ENCODE data around the gene TREH. TPM values are rescaled to one million over a fixed set of nuclear protein-coding genes. Genes with fewer than 3 reads are reported as not detected.

Gene TREH
- total RNA-seq, 2 donors from 2014 or later: not detected

DNA sequence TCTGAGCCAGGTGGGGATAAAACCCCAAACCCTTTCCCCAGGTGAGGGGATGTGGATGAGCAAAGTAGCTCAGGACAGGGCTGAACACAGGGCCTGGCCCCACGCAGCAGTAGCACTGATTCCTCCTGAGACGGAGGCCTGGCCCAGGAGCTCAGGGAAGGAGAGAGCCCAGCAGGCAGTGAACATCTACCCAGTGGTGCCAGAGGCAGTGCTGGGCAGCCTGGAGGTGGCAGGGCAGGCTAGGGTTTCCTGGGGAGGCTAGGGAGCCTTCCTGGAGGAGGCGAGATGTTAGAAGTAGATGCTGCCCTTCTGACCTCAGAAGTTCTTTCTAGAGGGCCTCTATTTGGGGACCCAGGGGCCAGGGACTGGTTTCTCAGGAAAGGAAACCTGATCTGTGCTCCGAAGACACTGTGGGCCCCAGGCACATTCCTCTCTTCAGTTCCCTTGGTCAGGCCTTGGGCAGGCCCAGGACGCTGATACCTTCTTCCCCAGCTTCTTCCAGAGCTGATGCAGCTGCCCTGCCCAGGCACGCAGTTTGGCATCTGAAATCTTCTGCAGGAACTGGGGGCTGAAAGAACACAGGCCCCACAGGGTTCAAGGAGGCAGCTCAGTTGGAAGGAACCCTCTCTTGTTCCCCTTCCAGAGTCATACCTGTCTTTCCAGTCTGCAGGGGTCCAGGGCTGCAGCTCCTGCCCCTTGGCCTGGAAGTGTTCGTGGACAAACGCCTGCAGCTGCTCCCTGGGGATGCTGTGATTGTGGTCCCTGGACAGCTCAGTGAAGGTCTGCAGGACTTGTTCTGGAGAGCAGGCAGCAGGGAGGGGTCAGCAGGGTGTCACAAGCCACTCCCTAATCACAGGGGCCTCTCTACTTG lies 16.8 kb downstream of the TREH start:
- Mint-ChIP-seq H3K4me3 (no peak overlapping the region), H3K9me3 (no peaks in the 10 kb centered on the region), H3K36me3 (ENCODE audit: low read depth) (no peaks in the 10 kb centered on the region), H3K27me3 (no peaks in the 10 kb centered on the region), H3K27ac (no peak overlapping the region), H3K4me1 (no peaks in the 10 kb centered on the region)
- ATAC-seq (replicated peaks): no peak

DNA sequence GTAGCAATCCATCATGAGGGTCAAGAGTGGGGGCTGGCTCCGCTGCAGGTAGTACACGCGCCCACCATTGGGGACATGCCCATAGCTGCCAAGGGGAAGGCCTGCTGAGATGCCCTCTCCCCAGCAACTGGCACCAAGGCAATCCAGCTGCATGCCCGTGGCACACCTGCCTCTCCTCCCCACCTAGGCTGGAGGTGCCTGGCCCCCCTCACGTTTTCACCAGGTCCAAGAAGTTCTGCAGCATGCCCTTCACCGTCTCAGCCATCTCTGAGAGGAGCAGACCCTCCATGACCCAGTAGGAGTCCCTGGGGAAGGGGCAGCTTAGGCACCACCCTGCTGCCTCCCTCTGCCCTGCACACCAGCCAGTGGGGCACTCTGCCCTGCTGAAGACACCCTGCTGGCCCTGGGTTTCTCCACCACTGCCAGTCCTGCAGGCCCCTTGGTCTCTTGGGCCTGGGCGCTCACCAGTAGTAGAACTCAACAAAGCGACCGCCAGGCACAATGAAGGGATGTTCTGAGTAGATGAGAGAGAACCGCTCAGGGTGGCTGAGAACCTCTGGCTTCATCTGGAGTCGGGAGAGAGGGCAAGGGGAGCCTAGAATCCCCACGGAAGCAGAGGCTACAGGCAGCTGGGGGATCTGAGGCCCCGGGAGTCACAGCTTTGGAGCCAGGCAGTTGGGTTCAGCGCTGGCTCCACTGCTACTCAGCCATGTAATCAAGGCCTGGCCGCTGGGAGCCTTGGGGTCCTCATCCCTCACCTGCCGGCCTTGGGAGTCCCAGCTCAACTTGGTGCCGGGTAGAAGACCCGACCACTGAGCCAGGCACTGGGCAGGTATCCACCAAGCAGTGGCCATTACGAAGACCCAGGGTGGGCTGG lies 17.8 kb downstream of the TREH start:
- Mint-ChIP-seq H3K27me3 (no peaks in the 10 kb centered on the region), H3K4me1 (no peaks in the 10 kb centered on the region), H3K9me3 (no peaks in the 10 kb centered on the region), H3K27ac (no peak overlapping the region), H3K36me3 (ENCODE audit: low read depth) (no peaks in the 10 kb centered on the region), H3K4me3 (no peak overlapping the region)
- no peak for ATAC-seq (replicated peaks)

DNA sequence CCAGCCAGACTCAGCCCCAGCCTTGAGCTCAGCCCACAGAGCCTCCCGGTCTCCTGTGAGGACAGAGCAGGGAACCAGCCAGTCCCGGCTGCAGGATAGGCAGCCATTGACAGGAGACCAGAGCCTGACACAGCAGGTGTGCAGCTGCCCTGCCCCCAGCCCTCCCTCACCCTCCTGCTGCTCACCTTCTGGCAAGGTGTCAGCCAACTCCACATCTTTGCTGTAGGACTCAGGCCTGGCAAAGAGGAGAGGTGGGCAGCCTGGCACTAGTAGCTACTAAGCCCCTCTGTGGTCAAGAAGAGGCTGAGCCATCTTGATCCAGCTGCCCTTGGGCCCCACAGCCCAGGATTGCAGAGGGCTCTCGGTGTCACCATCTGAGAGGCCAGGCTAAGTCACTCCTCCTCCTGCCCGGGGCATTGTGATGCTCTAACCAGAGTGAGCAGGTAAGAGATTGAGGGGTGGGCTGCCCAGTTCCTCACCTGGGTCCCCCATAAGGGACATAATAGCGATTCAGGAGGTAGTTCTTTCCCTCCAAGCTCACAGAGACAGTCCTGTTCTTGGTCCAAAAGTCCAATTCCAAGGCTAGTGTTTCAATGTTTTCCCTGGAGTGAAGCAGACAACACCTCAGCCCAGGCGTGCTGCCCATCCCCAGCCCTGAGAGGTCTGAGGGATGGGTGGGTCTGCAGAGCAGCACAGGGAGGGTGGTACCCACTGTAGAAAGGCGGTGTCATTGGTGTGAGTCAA lies 18.6 kb downstream of the TREH start:
- Mint-ChIP-seq H3K27me3 (no peaks in the 10 kb centered on the region), H3K36me3 (ENCODE audit: low read depth) (no peaks in the 10 kb centered on the region), H3K4me3 (no peak overlapping the region), H3K4me1 (no peaks in the 10 kb centered on the region), H3K27ac (no peak overlapping the region), H3K9me3 (no peaks in the 10 kb centered on the region)
- no peak for ATAC-seq (replicated peaks)

- Mint-ChIP-seq H3K36me3 (ENCODE audit: low read depth) (no peaks in the 10 kb centered on the region), H3K4me3 (no peak overlapping the region), H3K4me1 (no peaks in the 10 kb centered on the region), H3K27ac (no peak overlapping the region), H3K27me3 (no peaks in the 10 kb centered on the region), H3K9me3 (no peaks in the 10 kb centered on the region)
- ATAC-seq (replicated peaks): no peak
These were observed 19.3 kb downstream of the TREH start for GRCh38 chr11:118659953-118660680.

GRCh38 chr11:118659314-118659952 lies 20.0 kb downstream of the TREH start:
- Mint-ChIP-seq H3K27me3 (no peaks in the 10 kb centered on the region), H3K36me3 (ENCODE audit: low read depth) (no peaks in the 10 kb centered on the region), H3K9me3 (no peaks in the 10 kb centered on the region), H3K4me1 (no peaks in the 10 kb centered on the region), H3K27ac (no peak overlapping the region), H3K4me3 (no peak overlapping the region)
- ATAC-seq (replicated peaks): peak; percentile 91

GRCh38 chr11:118658429-118659313 lies 20.8 kb downstream of the TREH start:
- Mint-ChIP-seq H3K4me3 (no peak overlapping the region), H3K4me1 (no peaks in the 10 kb centered on the region), H3K9me3 (no peaks in the 10 kb centered on the region), H3K36me3 (ENCODE audit: low read depth) (no peaks in the 10 kb centered on the region), H3K27me3 (no peaks in the 10 kb centered on the region), H3K27ac (no peak overlapping the region)
- no peak for ATAC-seq (replicated peaks)

DNA sequence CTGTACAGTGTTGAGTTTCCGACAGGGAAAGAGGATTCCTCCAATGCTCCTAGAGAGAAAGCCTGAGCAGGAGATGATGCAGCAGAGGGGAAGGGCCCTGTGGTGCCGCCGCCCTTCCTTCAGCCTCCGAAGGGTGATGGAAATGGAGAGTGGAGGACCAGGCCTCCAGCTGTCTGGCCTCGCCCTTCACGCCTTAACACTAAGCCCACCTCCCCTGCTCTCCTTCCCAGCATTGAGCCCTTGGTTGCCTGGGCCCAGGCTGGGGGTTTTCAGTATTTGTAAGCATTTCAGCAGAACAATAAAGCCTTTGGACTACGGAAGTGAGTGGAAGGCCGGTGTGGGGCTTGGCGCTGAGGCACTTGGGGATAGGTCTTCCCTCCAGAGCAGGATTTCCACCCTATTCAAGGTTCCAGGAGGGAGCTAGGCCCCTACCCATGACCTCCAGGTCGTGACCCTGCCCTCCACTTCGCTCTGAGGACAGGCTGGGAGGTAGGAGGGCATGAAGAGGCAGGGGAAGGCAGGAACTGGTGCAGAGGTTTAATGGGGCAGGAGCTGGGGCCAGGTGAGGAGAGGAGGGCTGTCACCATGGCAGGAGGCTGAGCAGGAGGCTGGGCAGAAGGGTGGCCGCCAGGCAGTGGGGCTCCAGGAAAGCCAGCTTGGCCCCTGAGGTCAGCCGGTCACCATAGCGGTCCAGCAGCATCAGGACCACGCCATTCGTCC lies 21.6 kb downstream of the TREH start:
- no peaks in the 10 kb centered on the region for H3K36me3 Mint-ChIP-seq (ENCODE audit: low read depth)
- H3K27me3 Mint-ChIP-seq: no peaks in the 10 kb centered on the region
- H3K4me3 Mint-ChIP-seq: no peak overlapping the region
- no peak for ATAC-seq (replicated peaks)
- H3K9me3 Mint-ChIP-seq: no peaks in the 10 kb centered on the region
- H3K4me1 Mint-ChIP-seq: peaks cover under 1% of the 10 kb centered on the region
- H3K27ac Mint-ChIP-seq: peak overlapping the region; percentile 26

GRCh38 chr11:118657238-118657637 lies 22.2 kb downstream of the TREH start:
- Mint-ChIP-seq H3K27me3 (no peaks in the 10 kb centered on the region), H3K36me3 (ENCODE audit: low read depth) (no peaks in the 10 kb centered on the region)
- no peak for ATAC-seq (replicated peaks)

GRCh38 chr11:118656563-118657165 lies 22.8 kb downstream of the TREH start:
- Mint-ChIP-seq H3K4me1 (peaks cover 8% of the 10 kb centered on the region), H3K9me3 (no peaks in the 10 kb centered on the region), H3K27me3 (no peaks in the 10 kb centered on the region), H3K27ac (peak overlapping the region; percentile 26), H3K4me3 (no peak overlapping the region), H3K36me3 (ENCODE audit: low read depth) (no peaks in the 10 kb centered on the region)
- ATAC-seq (replicated peaks): no peak

More at GRCh38 chr11:118657238-118657637, 22.2 kb downstream of the TREH start:
- no peaks in the 10 kb centered on the region for H3K9me3 Mint-ChIP-seq
- no peak overlapping the region for H3K4me3 Mint-ChIP-seq
- peak overlapping the region; percentile 26 for H3K27ac Mint-ChIP-seq
- H3K4me1 Mint-ChIP-seq: peaks cover 7% of the 10 kb centered on the region

- H3K36me3 Mint-ChIP-seq (ENCODE audit: low read depth): no peaks in the 10 kb centered on the region
- H3K4me3 Mint-ChIP-seq: no peak overlapping the region
- no peaks in the 10 kb centered on the region for H3K27me3 Mint-ChIP-seq
- peaks cover 8% of the 10 kb centered on the region for H3K4me1 Mint-ChIP-seq
- ATAC-seq (replicated peaks): no peak
- no peaks in the 10 kb centered on the region for H3K9me3 Mint-ChIP-seq
- no peak overlapping the region for H3K27ac Mint-ChIP-seq
These were observed 23.8 kb downstream of the TREH start for GRCh38 chr11:118655486-118656190.

GRCh38 chr11:118653684-118654390 lies 25.6 kb downstream of the TREH start:
- Mint-ChIP-seq H3K36me3 (ENCODE audit: low read depth) (no peaks in the 10 kb centered on the region), H3K4me3 (no peak overlapping the region), H3K9me3 (no peaks in the 10 kb centered on the region), H3K27ac (no peak overlapping the region), H3K4me1 (peaks cover 8% of the 10 kb centered on the region), H3K27me3 (no peaks in the 10 kb centered on the region)
- ATAC-seq (replicated peaks): no peak

Measured in activated T-helper 17 cell treated with anti-CD3 and anti-CD28 coated beads, Interleukin-2, amount 50 U/mL, for 72 hours (primary cell).